Lung microvascular endothelial cell (primary cell): ENCODE results near the gene SLC7A1. TPM values are rescaled to one million over a fixed set of nuclear protein-coding genes. Genes with fewer than 3 reads are reported as not detected.

Experiments
- DNase-seq, 2 donors: peaks; one replicate each; pipeline versions ENCODE4 v3.0.0 to v3.0.0-alpha.2; 2010; ENCODE audit warnings: low read depth in 2 of 2
- total RNA-seq: library from RNA; depleted of rRNA; stranded (reverse); fragments of >200 nt; gene quantifications from 2 replicates; pipeline ENCODE4 v1.2.1, GENCODE V29; 2014

Gene SLC7A1
- total RNA-seq, 1 donor from 2014 or later = 27.8 TPM

DNA sequence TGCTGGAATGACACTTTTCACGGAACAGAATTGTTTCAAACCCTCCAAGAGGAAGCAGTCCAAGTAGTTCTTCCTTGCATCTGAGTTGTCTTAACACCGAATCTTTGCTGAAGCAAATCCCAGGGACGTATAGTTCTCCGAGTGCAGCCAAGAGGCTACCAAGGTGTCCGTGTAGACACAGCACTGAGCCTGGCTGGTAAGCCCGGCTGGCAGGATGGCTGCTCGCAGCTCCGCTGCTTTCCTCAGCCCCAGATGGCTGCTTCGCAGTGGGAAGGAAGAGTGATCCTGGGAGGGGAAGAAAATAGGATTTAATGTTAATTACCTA is 105.0 kb downstream of the SLC7A1 start:
- no peak for DNase-seq

DNA sequence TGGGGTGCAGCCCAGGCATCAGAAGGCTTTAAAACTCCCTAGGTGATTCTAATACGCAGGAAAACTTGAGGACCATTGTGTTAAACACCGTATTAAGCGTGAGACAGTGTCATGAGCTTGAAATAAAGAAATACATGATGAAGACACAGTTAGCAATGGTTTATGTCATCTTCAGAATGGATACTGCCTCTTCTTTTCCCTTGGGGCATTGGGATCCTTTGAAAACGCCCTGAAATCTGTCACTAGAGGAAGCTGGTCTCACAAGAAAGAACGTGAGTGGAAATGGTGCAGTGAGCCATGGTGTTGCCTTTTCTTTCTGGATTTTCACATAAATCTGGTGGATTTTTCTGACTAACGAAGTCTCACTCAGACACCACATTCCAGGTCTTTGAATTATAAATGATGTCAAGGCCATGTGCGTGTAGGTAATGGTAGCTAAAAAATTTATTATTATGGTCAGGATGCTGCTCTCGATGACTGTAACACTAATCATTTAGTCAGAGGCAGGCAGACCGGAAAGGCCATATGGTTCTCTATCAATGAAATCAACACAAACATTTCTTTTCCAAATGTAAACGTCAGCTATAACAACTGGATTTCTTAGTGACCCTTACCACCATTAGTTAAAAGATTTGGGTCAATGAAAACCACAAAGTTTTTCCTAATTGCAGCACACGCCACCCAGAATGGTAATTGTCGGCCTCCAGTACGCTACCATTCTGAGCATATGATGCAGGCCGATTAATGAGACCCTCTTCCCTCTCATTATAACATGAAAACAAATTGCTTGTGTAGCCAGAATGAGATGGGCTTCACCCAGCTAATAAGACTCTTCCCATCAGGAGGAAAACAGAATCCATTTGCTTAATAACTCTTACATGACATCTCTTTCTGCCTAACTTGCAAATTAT is 105.6 kb downstream of the SLC7A1 start:
- no peak for DNase-seq

DNA sequence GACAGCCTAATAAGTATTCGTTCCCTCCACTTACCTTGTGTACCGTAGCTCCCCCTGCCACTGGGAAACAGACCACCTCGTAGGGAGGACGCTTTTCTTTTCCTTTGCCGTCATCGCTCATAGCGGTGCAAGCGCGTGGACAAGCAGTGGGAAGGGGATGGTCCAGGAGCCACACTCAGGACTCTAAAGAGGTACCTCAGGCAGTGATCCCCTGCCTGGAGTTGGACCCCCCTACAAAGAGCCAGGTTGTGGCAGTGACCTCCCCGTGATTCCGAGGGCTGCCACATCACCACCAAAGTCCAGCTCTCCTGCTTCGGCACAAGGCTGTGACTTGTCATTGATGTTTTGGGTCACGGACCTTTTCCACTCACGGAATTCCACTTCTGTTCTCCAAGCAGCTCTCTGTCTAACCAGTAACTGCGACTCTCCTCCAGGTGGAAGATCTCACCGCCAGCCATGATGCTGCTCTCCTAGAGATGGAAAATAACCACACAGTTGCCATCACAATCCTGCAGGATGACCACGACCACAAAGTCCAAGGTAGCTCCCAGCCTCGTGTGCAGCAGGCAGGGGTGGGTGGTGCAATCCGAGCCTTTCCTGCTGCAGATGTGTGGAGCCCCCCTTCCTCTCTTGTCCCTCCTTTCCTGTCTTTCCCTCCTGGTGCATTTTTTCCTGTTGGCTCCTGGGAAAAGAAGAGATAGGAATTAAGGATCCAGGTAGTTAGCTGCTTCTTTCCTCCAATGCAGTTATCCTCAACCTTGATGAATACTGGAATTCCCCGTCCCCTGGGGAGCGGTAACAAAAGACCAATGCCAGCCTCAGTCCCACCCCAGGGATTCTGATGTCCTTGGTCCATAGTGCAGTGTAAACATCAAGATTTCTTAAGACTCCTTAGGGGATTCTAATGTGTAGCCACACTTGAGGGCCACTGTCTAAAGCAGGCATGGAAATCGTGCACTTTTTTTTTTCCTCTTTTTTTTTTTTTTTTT is 107.7 kb downstream of the SLC7A1 start:
- DNase-seq = no peak

DNA sequence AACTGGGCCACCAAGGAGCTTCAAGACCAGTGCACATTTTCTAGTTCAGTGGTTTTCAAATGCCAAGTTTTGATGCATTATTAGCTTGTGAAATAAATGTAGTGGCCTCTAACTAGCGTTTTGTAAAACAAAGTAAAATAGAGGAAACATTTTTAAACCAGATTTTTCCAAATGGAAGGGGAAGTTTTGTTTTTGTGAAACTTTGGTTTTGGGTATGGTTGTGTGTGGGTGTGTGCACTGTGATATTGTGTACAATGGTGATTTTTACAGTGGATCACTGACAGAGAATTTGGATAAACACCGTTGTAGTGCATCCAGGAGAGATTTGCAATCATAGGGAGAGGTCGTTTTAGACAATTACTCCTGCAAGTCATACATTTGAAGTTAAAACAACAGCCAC is 108.9 kb downstream of the SLC7A1 start:
- no peak for DNase-seq

DNA sequence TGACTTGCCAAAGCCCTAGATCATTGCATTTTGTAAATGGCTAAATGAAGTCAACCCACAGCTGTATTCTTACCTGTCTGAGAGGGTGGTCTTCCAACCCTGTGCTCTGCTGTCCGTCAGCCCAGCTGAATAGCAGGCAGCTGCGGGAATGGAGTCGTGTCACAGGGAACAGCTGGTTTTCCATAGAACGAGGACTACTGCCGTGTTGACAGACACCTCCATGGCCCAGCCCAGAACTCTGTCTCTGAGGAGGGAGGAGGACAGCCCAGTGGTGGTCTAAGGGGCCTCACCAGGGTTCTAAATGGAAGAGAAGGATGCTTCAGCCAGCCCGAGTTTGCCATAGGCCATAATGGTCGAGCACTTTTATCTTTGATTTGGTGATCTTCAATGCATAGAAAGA is 110.7 kb downstream of the SLC7A1 start:
- no peak for DNase-seq

DNA sequence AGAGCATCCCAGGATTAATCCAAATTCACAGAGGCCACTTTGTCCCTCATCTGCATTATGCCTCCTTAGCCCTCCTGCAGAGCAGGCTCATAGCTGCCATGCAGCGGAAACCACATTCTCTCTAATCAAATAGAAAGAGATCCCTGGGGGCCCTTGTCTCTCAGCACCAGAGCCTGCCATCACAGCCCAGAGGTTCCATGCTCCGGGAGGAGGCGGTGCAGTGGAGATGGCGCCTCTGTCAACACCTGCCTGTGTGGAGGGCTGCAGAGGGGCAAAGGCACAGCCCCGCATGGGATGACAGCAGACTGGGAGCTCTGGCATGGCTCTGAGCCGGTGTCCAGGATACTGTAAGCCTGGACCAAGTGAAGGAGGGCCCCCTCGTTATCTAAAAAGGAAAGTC is 111.3 kb downstream of the SLC7A1 start:
- DNase-seq = no peak

DNA sequence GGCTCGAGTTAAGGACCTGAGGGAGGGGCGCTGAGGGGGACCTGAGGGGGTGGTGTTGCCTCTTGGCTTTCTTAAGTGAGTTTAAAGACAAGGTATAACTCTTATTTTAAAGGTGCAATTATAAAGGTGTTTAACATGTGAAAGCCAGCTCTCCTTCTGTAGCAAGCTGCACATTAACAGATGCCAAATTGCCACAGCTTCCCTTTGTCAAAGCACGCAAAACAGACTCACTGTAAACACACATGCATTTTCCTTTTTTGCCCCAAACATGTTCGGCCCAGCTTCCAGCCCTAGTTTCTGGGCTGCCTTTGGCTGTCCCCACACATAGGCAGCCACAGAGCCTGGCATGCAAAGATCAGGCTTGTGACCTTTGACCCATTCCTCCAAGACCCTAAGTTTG is 111.9 kb downstream of the SLC7A1 start:
- no peak for DNase-seq

DNA sequence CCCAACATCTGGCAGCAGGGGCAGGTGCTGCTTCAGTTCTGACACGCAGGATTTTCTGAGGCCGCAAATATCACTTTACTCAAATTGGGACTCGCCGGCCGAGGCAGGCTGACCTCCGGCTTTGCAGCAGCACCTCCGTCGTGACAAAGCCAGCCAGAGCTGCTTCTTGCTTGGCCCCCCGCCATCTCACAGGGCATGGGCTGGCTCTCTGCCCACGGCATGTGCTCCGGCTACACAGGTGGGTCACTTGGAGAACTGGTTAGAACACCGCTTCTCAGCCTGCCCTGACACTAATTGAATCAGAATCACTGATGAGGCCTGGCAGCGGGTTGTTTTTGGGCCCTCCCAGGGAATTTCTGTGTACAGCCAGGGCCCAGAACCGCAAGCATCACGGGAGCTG is 112.3 kb downstream of the SLC7A1 start:
- DNase-seq = no peak

DNA sequence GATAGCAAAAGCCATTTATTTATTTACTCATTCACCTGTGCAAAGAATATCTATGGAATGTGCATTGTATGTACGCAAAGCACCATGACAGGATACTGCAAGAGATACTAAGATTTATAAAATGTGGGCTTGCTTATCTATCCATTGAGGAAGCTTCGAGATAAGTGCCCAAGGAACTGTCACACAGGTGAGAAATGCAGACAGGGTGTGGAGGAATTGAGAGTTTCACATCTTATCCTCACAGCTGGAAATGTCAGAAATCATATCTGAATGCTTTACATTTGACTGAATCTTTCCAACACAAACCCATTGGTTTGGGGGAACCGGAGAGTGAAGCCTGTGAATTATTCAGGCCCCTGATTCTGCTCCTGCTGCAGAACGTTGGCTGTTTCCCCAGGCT is 113.0 kb downstream of the SLC7A1 start:
- no peak for DNase-seq

DNA sequence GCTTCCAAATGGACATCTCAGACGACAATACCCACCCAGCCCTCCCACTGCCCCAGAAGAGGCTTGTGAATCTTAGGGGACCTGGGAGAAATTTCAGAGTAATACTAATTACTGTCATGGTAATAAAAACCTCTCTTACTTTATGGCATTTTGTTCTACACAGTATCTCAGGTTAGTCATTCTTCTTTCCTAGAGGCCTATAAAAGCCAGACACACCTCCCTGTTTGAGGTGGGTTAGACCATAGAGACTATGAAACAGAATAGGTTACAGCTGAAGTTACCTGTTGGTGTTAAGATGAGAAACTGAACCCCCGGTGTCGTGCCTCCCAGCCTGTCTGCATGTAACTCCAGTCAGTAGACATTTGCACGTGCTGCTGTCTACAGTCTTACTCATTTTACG is 113.9 kb downstream of the SLC7A1 start:
- no peak for DNase-seq

DNA sequence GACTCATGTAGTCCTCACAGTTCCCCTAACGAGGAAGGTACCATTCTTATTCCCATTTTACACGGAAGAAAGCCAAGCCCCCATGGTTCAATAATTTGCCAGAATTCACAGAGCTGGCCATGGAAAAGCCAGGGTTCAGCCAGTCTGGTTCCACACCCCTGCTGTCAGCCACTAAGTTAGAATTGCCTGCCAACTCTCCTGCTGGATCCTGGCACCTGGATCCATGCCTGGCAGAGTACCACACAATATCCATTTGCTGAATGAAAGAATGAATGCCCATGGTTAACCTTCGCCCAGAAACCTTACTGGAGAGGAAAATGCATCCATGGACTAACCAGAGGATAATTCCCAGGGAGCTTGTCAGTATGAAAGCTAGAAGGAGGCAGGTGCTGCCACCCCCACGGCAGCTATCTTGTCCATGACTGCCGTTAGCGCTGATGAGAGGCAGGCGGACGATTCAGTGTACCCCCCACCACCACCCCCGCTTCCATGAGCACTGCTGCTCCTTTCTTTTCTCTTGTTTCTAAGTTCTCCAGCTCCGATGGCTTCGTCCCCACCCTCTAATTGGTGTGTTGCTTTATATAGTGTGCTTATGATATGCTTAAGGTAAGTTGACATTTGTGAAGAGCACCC is 114.5 kb downstream of the SLC7A1 start:
- DNase-seq = no peak

DNA sequence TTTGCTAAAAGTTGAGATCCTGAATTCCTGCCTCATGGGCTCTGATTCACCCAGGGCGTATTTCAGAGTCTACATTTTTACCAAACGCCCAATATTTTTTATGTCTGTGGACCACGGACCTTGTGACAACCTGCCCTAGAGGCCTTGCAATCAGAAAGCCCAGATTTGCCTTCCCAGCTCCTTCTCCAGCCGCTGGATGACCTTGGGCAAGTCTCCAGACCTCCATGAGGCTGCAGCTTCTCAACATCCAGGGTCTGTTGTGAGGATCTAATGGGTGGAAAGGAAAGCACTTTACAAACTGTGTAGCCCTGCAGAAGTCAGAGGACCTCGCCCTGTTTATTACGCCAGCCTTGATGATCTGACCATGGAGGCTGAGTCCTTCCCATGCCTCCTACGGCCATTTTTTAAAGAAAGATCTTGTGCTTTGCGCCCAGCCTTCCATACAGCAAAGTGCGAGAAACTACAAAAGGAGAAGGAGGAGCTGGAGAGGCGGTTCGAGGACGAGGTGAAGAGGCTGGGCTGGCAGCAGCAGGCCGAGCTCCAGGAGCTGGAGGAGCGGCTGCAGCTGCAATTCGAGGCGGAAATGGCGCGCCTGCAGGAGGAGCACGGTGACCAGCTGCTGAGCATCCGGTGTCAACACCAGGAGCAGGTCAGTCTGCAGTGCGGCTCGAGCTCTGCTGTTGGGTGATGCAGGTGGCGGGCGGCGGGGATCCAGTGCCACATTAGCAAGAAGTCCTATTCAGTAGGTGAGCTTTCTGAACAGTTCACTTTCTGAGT is 115.6 kb downstream of the SLC7A1 start:
- peak in 1 of 2 donors; percentile 8 for DNase-seq

DNA sequence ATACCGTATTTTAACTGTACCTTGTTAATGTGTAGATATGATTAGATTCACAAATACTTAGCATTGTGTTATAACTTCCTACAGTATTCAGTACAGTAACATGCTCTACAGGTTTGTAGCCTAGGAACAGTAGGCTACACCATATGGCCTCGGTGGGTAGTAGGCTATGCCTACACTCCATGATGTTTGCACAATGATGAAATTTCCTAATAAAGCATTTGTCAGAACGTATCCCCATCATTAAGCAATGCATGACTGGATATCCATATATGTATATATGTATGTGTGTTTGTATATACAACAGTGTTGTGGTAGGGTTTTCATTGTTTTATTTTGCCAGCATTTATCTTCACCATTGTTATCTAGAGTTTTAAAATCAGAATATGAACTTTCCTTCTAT is 119.4 kb downstream of the SLC7A1 start:
- no peak for DNase-seq

DNA sequence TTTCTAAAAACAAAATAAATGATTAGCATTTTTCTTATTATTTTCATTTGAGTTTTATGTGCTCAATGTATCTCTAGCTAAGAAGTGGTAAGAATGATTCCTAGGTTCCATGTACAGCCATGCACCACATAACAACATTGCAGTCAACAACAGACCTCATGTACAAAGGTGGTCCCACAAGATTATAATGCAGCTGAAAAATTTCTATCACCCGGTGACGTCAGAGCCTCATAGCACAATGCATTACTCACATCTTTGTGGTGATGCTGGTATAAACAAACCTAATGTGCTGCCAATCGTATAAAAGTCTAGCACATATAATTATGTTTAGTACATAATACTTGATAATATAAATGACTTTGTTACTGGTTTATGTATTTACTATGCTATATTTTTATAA is 120.5 kb downstream of the SLC7A1 start:
- peak in 1 of 2 donors; percentile 74 for DNase-seq

DNA sequence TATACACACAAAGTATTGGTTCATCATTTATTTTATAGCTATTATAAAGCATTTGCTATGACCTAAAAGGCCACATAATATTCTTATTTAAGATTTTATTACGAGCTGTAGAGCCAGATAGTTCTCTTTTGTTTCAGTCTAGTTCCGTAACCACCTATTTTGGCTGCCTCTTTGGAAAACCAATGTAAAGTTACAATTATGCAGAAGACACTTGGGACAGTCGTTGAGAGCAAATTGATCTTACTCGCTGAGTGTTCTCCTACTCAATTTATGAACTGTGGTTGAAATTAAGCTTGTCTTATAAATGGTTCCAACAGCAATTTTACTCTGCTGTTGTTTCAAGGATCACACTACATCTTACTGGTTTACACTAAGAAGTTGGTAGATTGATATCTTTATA is 122.3 kb downstream of the SLC7A1 start:
- no peak for DNase-seq

DNA sequence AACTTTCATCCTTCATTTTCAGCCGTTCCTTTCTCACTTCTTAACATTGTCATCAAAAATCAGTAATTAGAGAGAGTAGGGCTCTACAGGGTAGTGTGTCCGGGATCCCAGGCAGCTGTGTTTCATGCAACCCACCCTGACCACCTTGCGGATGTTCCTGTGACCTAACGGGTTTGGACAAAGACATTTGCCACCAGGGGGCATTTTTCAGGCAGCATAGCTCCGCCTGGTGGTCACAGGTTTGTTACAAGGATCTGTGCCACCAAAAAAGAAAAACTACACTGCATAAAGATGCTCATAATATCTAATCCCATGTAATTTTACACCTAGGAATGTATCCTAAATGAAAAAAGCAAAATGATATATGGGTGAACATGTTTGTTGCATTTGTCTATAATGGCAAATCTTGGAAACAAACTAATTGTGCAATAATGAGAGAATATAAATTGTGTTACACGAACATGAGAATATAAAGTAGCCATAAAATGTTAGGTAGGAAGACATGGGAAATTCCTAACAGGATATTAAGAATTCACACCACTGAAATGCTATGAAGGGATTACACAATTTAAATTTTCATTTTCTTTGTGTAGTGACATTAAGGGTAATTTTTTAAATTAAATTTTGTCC is 123.0 kb downstream of the SLC7A1 start:
- DNase-seq = peak; percentile 76 to 81

DNA sequence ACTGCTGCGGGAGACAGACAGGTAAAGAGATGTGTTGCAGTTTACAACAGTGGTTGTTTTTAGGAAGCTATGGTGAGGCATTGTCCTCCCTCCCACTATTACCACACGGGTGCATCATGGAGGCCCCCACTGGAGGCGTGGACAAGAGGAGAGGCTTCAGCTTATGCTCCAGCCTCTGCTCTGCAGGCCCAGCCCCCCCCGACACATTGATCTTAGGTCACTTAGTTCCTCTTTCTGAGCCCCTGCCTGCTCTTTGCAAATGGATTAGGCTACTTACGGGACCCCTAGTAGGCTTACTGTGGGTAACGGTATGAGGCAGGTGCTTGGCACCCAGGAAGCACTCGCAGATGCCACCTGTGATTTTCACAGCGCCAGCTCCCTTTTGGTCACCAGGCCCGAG is 123.9 kb downstream of the SLC7A1 start:
- DNase-seq = no peak

DNA sequence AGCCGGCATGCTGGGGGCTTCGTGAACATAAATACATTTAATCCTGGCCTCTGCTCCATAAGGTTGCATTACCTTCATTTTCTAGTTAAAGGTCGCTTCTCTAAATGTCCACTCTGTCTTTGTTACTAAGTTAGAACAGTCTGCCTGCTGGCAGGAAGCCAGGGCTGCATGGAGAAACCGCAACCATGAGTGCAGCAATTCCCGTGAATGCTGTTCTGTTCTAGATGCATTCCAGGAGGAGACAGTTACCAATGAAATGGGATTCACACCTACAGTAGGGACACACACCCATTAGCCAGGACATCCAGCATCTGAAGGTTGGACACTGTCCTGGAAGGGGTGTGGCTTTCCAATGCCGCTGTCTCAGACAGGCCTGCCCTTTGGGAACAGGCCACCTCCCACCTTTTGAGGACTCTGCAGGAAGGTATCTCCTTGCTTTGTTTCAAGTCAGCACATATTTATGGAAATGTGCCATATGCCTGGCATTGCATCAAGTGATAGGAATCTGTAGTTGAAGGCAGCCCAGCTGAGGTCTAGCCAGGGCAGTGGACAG is 129.7 kb downstream of the SLC7A1 start:
- DNase-seq = peak; percentile 33 to 46

DNA sequence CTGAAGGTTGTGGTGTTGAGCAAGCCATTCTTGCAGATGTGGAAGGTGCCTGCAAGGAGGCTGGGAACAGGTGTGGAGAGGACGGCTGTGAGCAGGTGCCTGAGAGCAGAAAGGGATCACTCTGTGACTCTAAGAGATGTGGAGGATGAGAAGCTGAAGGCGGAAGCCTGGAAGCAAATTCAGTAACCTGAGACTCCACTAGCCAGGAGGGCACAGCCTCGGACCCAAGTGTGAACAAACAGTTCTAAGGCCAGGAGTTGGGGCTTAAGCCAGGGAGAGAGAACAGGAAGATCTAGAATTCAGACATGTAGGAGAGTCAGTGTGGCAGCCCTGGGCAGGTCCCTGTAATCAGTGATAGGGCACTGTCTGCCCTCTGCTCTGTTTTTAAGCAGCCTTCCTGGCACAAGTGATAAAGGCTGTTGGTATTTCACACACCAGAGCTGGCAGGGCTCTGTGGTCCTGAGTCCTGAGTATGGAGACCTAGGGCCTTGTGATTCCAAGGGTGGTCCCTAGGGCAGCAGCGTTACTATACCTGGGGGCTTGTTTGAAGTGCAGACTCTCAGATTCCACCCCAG is 131.3 kb downstream of the SLC7A1 start:
- no peak for DNase-seq

DNA sequence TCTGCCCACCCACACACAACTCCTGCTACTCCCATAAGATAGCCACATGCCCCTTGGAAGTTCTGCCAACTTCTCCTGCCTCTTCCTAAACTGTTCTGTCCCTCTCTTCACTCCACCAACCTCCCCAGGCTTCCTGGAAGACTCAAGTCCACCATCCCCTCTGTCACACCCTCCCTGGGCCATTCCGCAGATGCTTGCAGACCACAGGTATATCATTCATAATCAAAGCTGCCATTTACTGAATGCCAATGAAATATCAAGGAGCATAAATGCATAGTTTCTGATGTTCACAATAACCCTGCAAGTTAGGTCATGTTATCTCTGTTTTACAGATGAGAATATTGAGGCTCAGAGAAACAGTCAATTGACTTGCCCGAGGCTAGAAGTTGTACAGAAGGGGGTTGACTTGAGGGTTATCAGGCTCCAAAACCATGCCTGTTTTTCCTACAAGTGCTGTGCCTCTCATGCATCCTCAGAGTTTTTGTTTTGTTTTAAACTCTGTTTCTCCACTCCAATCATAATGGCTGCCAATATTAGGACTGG is 135.6 kb downstream of the SLC7A1 start:
- no peak for DNase-seq
